Testis (tissue), 2 donors: Measurements from ENCODE around the gene FAM228B.

ENCODE experiments used
- CTCF ChIP-seq, 3 experiments: fragments of 450-650 bp in 2 of 3; fragments of 200-600 bp in 1 of 3; sonication (generic) in 1 of 3; IDR thresholded peaks; one replicate each; pipeline ENCODE4 v1.5.1; 2016 to 2019; ENCODE audit warnings: antibody characterized with exemption in 3 of 3, mild to moderate bottlenecking in 2 of 3, moderate library complexity in 1 of 3
- POLR2A ChIP-seq: fragments of 450-650 bp; IDR thresholded peaks from one replicate; pipeline ENCODE4 v1.6.1; 2017; ENCODE audit warnings: antibody characterized with exemption, mild to moderate bottlenecking, moderate library complexity

DNA sequence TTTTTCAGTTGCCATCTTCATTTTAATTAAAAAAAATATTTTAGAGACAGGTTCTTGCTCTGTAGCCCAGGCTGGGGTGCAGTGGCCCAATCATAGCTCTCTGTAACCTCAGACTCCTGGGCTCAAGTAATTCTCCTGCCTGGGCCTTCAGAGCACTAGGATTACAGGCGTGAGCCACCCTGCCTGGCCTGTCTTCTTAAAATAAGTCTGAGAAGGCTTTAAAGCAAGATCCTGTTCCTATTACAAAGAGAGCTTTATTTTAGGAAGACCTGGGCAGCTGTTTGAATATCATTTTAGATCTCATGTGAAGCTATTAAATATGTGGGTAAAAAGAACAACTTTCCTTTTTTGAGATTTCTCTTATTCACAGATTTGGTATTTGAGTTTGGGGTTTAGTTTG is 53.1 kb downstream of the FAM228B start:
- TF ChIP-seq CTCF (IDR thresholded peaks at IDR 0.05) (no peak), POLR2A (no peak)
